ENCODE data around the gene FBXO47. TPM values are rescaled to one million over a fixed set of nuclear protein-coding genes. Genes with fewer than 3 reads are reported as not detected.

The FBXO47 gene
- total and polyA plus RNA-seq, 2 of the 4 experiments (the other 2 are of a cell fraction) = under 0.01 TPM; not detected in 1

GRCh38 chr17:38922538-38923297 lies 44.5 kb downstream of the FBXO47 start:
- H3K27me3 ChIP-seq (ENCODE audit: control insufficient read depth, insufficient read depth, low read length) = no peaks in the 10 kb centered on the region
- H3K4me3 ChIP-seq (ENCODE audit: insufficient read depth, low read depth, low read length) = no peak overlapping the region
- dilution Hi-C loops (cut with HindIII; ENCODE audit: low sequenced_read_pairs, unreplicated experiment) = no loop called here
- H2AK5ac ChIP-seq (ENCODE audit: low read depth, low read length) = 0 out of 2 replicates have a peak overlapping the region, but pooled peaks have one; percentile 22
- peak overlapping the region; percentile 66; the same call in 1 of the 2 replicates for H2BK20ac ChIP-seq (ENCODE audit: low read depth, low read length)
- H2BK120ac ChIP-seq (ENCODE audit: low read depth, low read length) = no peak overlapping the region
- no peak overlapping the region for H4K91ac ChIP-seq (ENCODE audit: insufficient read depth, low read depth, low read length)
- in situ Hi-C loops (cut with MboI; ENCODE audit: low sequenced_read_pairs) = no loop called here
- POLR2A ChIA-PET (ENCODE audit: unreplicated experiment) = no interaction called here
- no peak overlapping the region for H3K56ac ChIP-seq (ENCODE audit: extremely low read depth, insufficient read depth, low read length)
- H3K79me1 ChIP-seq (ENCODE audit: low read depth in 1 of 2, low read length in 2 of 2) = peaks cover 6 to 58% of the 10 kb centered on the region in 2 experiments; a peak in 2 of 4 replicates
- intact Hi-C loops (cut with micrococcal nuclease) = no loop called here
- WGBS, 2 experiments (ENCODE audit: extremely low coverage in 2 of 2, insufficient read length in 1 of 2) = 67% methylated on average over 3 of the region's 6 CpGs; no CpG with 5 or more reads in 1 of the 2 experiments
- ATAC-seq (ENCODE audit: low read depth) (peak; percentile 27), DNase-seq (peak; percentile 69)
- H2BK15ac ChIP-seq (ENCODE audit: low read depth, low read length) = no peak overlapping the region
- no peak overlapping the region for H4K5ac ChIP-seq (ENCODE audit: low read depth, low read length)
- no peak for TF ChIP-seq POLR2A (IDR thresholded peaks at IDR 0.05; ENCODE audit: low read depth, low read length)
- no peak for TF ChIP-seq BHLHE40 (IDR thresholded peaks at IDR 0.05; ENCODE audit: low read depth, low read length)
- TF ChIP-seq RAD21 (IDR thresholded peaks at IDR 0.05; ENCODE audit: low read length) = no peak
- TF ChIP-seq ELK1 (IDR thresholded peaks at IDR 0.05; ENCODE audit: borderline replicate concordance, low read depth, low read length) = no peak
- no peak for TF ChIP-seq CHD1 (IDR thresholded peaks at IDR 0.05; ENCODE audit: low read depth, low read length)
- no peak for TF ChIP-seq MAZ (IDR thresholded peaks at IDR 0.05; ENCODE audit: borderline replicate concordance, low read depth, low read length)
- TF ChIP-seq NFE2L2 (IDR thresholded peaks at IDR 0.05; ENCODE audit: low read depth, low read length) = no peak
- no TSS peak for BruUV-seq (replicated peaks)
- peak overlapping the region; percentile 68 for H2AK9ac ChIP-seq (replicated peaks; ENCODE audit: low read depth, low read length, poor library complexity)
- 0 out of 2 replicates have a peak overlapping the region, but pooled peaks have one; percentile 63 for H3K14ac ChIP-seq (replicated peaks; ENCODE audit: low read depth, low read length)
- CTCF ChIA-PET = interaction anchor here (1.0 to 1.4 kb wide), 2 partner anchors 60 to 230 kb away, joined by 3 to 5 read pairs; no protein-coding TSS in a partner anchor
- H3K4me1 ChIP-seq (ENCODE audit: control insufficient read depth, insufficient read depth, low read length) = peaks cover 19% of the 10 kb centered on the region
- H3K9me3 ChIP-seq (ENCODE audit: control insufficient read depth, insufficient read depth, low read length) = no peaks in the 10 kb centered on the region
- H3K23ac ChIP-seq (ENCODE audit: low read depth, low read length) = peak overlapping the region; percentile 53; the same call in 1 of the 2 replicates
- no peak overlapping the region for H3K9ac ChIP-seq (ENCODE audit: low read depth, low read length)
- peak overlapping the region; percentile 78 for H2AFZ ChIP-seq (replicated peaks; ENCODE audit: low read length, poor library complexity)
- H3K4me2 ChIP-seq (ENCODE audit: low read depth, low read length) = no peak overlapping the region
- peak overlapping the region; percentile 29 for H3K4ac ChIP-seq (ENCODE audit: low read depth, low read length)
- peak overlapping the region; percentile 22 for H2BK5ac ChIP-seq (ENCODE audit: low read depth, low read length, poor library complexity, severe bottlenecking)
- H3K9me1 ChIP-seq (ENCODE audit: insufficient read depth, low read length) = peaks cover 9% of the 10 kb centered on the region
- H3K27ac ChIP-seq (ENCODE audit: insufficient read depth, low read length) = peak overlapping the region; percentile 0; the same call in 1 of the 2 replicates
- H4K8ac ChIP-seq (ENCODE audit: low read depth in 2 of 2, low read length in 2 of 2) = peak overlapping the region in 1 of 2 experiments; percentile 22; a peak in 1 of 4 replicates
- H3K36me3 ChIP-seq (ENCODE audit: control insufficient read depth, insufficient read depth, low read length) = peaks cover 33% of the 10 kb centered on the region
- H4K20me1 ChIP-seq (ENCODE audit: insufficient read depth, low read length) = peaks cover 31% of the 10 kb centered on the region
- H3K18ac ChIP-seq (ENCODE audit: low read depth, low read length) = no peak overlapping the region
